Transverse colon (tissue), 4 donors: Measurements from ENCODE around the gene KLHL25. TPM values are rescaled to one million over a fixed set of nuclear protein-coding genes. Genes with fewer than 3 reads are reported as not detected.

Experiments
- DNase-seq: peaks from one replicate; pipeline ENCODE4 v3.0.0-alpha.2; 2019
- H3K27ac ChIP-seq, 4 donors: fragments of 200-600 bp; sonication (generic); 2 replicates each; pipeline ENCODE4 v1.5.1; 2016 to 2018; ENCODE audit warnings: inconsistent platforms in 4 of 4
- H3K27me3 ChIP-seq: fragments of 200-600 bp; sonication (generic); 2 replicates; pipeline ENCODE4 v1.5.1; 2017; ENCODE audit warnings: inconsistent platforms
- H3K36me3 ChIP-seq, 4 donors: fragments of 200-600 bp; sonication (generic); 2 replicates each; pipeline ENCODE4 v1.5.1; 2017 to 2019; ENCODE audit warnings: inconsistent platforms in 4 of 4
- H3K4me1 ChIP-seq, 4 donors: fragments of 200-600 bp; sonication (generic); 2 replicates each; pipeline ENCODE4 v1.5.1; 2017 to 2020; ENCODE audit warnings: inconsistent platforms in 4 of 4
- H3K4me3 ChIP-seq, 4 donors: fragments of 200-600 bp; sonication (generic); 1 replicate in 1 of 4; 2 replicates in 3 of 4; pipeline versions ENCODE4 v1.5.1 to v1.6.1; 2017 to 2019; ENCODE audit warnings: inconsistent platforms in 4 of 4
- H3K9me3 ChIP-seq, 2 donors: fragments of 200-600 bp; sonication (generic); 2 replicates each; pipeline ENCODE4 v1.5.1; 2017 to 2019; ENCODE audit warnings: inconsistent platforms in 2 of 2
- EP300 ChIP-seq: sonication (generic); formaldehyde crosslinking; IDR thresholded peaks from one replicate; pipeline ENCODE4 v1.6.1; 2017; ENCODE audit warnings: antibody characterized with exemption, low read depth
- POLR2A ChIP-seq: fragments of 450-650 bp; IDR thresholded peaks from one replicate; pipeline ENCODE4 v1.6.1; 2016; ENCODE audit warnings: antibody characterized with exemption, mild to moderate bottlenecking, moderate library complexity
- POLR2AphosphoS5 ChIP-seq, 3 donors: sonication (generic); formaldehyde crosslinking; IDR thresholded peaks; one replicate each; pipeline ENCODE4 v1.6.1; 2016; ENCODE audit warnings: antibody characterized with exemption in 3 of 3
- WGBS, 2 donors: methylation state at CpG; one replicate each; pipeline ENCODE4 v1.1.5; 2018; ENCODE audit warnings: low coverage in 1 of 2; 5-methylcytosine and 5-hydroxymethylcytosine counted together
- in situ Hi-C, 4 donors: fragments of 200-750 bp; cut with MboI; loops; one replicate each; pipeline versions ENCODE4 v1.15.0 to v1.15.1; 2017; ENCODE audit warnings: low sequenced_read_pairs in 3 of 4, low pct_ligation_motif_present in 1 of 4, low pct_unique_long_range_greater_than_20kb in 1 of 4
- intact Hi-C: fragments of 100-400 bp; cut with DNase I; formaldehyde crosslinking; loops from one replicate; pipeline ENCODE4 v1.15.1; 2023; ENCODE audit warnings: low total_unique reads
- total RNA-seq, 4 donors: library from RNA; depleted of rRNA; stranded (reverse); fragments of >200 nt; gene quantifications; one replicate each; pipeline ENCODE4 v1.1.0, GENCODE V29; 2016
- TF ChIP-seq, protein P1 (sequence below), 5 experiments: fragments of 200-600 bp in 3 of 5; fragments of 450-650 bp in 2 of 5; sonication (generic) in 3 of 5; IDR thresholded peaks; 1 replicate in 2 of 5; 2 replicates in 3 of 5; pipeline ENCODE4 v1.5.1; 2016 to 2017; ENCODE audit warnings: antibody characterized with exemption in 5 of 5, inconsistent platforms in 3 of 5, mild to moderate bottlenecking in 2 of 5, moderate library complexity in 1 of 5

Gene KLHL25
- total RNA-seq, 4 donors from 2014 or later, result 10.1 to 36.0 (median 10.8) TPM

DNA sequence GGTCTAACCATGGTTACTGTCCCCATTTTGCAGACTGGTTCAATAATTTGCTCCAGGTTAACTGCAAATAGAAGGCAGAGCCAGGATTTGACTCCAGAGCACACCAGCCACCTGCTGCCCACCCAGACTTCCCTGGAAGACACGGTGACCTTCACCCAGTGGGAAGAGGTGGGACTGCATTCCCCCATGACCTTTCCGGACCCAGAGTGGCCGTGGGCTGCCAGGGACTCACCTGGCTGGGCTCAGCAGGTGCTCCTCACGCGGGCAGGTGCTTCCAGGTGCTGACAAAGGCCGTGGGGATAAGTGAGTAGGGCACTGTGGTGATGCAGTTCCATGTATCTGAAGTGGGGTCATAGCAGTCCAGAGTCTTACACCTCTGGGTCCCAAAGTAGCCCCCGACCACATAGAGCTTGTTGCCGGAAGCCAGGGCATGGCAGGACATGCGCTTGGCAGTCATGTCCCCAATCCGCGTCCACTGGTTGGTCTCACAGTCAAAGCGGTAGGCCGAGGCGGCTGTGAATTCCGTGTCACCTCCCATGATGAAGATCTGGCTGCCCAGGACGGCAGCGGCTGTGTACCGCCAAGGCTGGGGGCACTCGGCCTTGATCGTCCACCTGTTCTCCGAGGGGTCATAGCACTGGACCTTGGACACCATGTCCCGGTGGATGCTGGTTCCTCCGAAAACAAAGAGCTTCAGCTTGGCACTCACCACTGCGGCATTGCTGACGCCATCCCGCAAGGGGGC is 26.8 kb downstream of the KLHL25 start:
- H3K27me3 ChIP-seq, result no peaks in the 10 kb centered on the region
- H3K9me3 ChIP-seq, result no peaks in the 10 kb centered on the region
- in situ Hi-C loops (no loop called here), intact Hi-C loops (no loop called here)
- no peak for TF ChIP-seq POLR2AphosphoS5 (IDR thresholded peaks at IDR 0.05)
- no peak for TF ChIP-seq EP300
- TF ChIP-seq, protein P1, sequence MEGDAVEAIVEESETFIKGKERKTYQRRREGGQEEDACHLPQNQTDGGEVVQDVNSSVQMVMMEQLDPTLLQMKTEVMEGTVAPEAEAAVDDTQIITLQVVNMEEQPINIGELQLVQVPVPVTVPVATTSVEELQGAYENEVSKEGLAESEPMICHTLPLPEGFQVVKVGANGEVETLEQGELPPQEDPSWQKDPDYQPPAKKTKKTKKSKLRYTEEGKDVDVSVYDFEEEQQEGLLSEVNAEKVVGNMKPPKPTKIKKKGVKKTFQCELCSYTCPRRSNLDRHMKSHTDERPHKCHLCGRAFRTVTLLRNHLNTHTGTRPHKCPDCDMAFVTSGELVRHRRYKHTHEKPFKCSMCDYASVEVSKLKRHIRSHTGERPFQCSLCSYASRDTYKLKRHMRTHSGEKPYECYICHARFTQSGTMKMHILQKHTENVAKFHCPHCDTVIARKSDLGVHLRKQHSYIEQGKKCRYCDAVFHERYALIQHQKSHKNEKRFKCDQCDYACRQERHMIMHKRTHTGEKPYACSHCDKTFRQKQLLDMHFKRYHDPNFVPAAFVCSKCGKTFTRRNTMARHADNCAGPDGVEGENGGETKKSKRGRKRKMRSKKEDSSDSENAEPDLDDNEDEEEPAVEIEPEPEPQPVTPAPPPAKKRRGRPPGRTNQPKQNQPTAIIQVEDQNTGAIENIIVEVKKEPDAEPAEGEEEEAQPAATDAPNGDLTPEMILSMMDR (IDR thresholded peaks at IDR 0.05), result no peak
- TF ChIP-seq POLR2A, result no peak
- H3K27ac ChIP-seq, result no peak overlapping the region
- H3K36me3 ChIP-seq, result no peaks in the 10 kb centered on the region
- WGBS, 2 donors, result 96% methylated on average over 26 of the region's 26 CpGs; no CpG with 5 or more reads in 1 of the 2 donors
- peaks cover 0 to 4% (median 3%) of the 10 kb centered on the region in 4 donors for H3K4me1 ChIP-seq
- DNase-seq, result no peak
- no peak overlapping the region for H3K4me3 ChIP-seq

DNA sequence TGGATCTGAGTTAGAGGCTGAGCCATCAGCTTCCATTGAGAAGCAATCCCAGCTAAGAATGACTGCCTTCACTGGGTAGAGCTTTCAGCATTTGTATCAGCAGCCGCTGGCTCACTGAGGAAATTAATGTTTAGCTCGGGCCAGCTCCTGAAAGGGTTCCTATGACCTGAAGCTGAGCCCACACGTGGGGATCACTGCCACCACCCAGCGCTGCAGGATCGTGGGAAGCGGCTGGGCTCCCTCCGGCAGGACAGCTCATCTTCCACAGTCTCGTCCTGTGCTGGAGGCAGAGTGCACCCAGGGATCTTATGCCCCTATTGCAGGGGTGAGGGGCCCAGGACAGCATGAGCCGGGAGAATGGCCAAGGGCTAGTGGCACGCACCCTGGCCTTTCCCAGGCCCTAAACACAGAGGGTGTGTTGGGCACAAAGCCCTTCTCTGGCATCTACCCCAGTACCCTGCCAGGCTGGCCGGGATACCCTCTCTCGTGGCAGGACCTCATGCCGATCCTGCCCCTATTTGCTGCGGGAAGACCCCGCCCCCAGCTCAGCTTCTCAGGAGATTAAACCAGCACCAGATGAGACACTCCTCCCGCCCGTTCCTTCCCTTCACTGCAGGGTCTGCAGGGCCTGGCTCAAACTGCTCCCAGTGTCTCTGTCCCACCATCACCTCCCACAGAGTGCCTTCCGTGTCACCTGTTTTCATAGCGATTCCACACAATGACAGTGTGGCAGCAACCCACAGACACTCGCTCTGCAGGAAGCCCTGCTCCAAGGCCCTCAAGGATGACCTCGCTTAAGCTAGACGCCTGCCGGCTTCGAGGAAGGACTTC is 28.5 kb downstream of the KLHL25 start:
- no peaks in the 10 kb centered on the region for H3K9me3 ChIP-seq
- intact Hi-C loops, result no loop called here
- no peaks in the 10 kb centered on the region for H3K4me1 ChIP-seq
- no peaks in the 10 kb centered on the region for H3K36me3 ChIP-seq
- no peaks in the 10 kb centered on the region for H3K27me3 ChIP-seq
- in situ Hi-C loops, result no loop called here
- no peak for TF ChIP-seq EP300
- no peak for TF ChIP-seq POLR2A
- no peak for TF ChIP-seq POLR2AphosphoS5 (IDR thresholded peaks at IDR 0.05)
- TF ChIP-seq, protein P1 (IDR thresholded peaks at IDR 0.05), result no peak
- no peak for DNase-seq
- 87% methylated on average over 24 of the region's 24 CpGs; no CpG with 5 or more reads in 1 of the 2 donors for WGBS, 2 donors
- no peak overlapping the region for H3K4me3 ChIP-seq
- no peak overlapping the region for H3K27ac ChIP-seq

DNA sequence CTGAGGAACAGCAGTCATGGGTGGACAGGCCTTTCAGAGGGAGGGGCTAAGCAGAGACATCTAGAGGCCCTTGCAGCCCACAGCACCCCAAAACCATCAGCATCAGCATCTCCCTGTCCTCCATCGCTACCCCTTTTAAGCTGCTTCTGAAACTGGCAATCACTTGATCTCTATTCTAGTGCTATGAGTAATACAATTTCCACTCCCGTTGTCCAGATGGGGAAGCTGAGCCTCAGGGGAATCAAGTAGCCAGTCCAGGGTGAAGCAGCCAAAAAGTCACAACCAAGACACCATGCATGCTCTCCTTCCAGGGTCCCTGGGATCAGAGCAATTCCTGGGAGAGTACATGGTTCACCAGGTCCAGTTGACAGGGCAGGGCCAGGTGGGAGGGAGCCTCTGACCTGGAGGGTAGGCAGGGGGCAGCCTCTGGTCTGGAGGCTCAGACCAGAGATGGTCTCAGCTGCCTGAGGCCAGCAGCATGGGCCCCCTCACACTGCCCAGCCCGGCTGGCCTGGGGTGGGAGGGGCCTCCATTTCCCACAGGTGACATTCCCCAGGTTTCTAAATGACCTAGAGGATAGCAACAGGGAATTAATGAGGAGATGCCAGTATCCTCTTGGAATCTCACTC is 30.0 kb downstream of the KLHL25 start:
- in situ Hi-C loops, result no loop called here
- H3K27ac ChIP-seq, result no peak overlapping the region

More for the DNA sequence above, 30.0 kb downstream of the KLHL25 start:
- DNase-seq, result no peak
- WGBS, 2 donors, result 58 to 60% methylated on average over 2 to 3 of the region's 3 CpGs
- no peaks in the 10 kb centered on the region for H3K27me3 ChIP-seq
- no peak overlapping the region for H3K4me3 ChIP-seq
- no peaks in the 10 kb centered on the region for H3K4me1 ChIP-seq
- no peaks in the 10 kb centered on the region for H3K36me3 ChIP-seq
- intact Hi-C loops, result no loop called here
- TF ChIP-seq, protein P1 (IDR thresholded peaks at IDR 0.05), result no peak
- TF ChIP-seq EP300 (no peak), POLR2AphosphoS5 (IDR thresholded peaks at IDR 0.05) (no peak), POLR2A (no peak)
- H3K9me3 ChIP-seq, result no peaks in the 10 kb centered on the region
